CD1c-positive myeloid dendritic cell (primary cell): ENCODE results near the gene EIF2A.
"Not testable (repeated sequence)": the region's sequence is repeated elsewhere in the genome, so short reads cannot be mapped to it uniquely, and the experiment has no call there.

ENCODE experiments used
- DNase-seq: peaks from one replicate; pipeline ENCODE4 v3.0.0-alpha.2; 2016; ENCODE audit errors: extremely low spot score

The EIF2A gene

DNA sequence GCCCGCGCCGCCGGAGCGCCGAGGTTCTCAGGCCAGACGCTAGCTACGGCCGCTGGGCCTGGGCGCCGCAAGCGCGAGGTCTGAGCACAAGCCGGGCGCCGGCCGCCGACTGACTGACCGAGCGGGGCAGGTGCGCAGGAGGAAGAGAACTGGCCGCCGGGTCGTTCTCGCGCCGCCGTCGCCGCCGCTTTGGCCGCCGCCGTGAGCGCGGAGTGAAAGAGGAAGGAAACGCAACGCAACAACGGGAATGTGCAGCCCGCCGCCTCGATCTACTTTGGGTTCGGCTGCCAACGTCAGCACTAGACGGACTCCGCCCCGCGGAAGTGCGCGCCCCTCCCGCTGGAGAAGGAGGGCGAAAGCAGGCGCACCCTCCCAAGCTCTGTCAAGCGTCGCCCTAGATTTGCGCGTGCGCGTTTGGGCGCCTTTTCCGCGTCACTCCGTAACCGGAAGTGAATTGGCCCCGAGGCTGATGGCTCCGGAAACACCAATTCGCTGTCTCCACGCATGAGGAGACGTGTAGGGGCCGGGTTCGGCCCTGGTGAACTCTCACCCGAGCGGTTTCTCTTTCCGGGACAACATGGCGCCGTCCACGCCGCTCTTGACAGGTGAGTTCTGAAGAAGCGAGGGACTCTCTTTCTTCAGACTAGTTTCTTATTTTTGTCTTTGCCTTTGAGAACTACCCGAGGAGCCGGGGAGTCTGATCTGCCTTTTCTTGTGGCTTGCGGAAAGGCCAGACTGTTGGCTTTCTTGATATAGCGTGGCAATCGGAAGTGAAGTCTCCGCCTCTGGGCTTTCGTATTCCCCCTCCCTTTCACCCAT, at the start of gene EIF2A, which contains the start of gene SERP1:
TSS of gene EIF2A (plus strand) at position 562 of the 819 bp plus-strand sequence. CDS start at position 578, 16 bp downstream.
TSS of gene SERP1 (minus strand) at position 271 of the 819 bp plus-strand sequence. CDS start 361 bp downstream, outside the sequence.
- DNase-seq: peak; percentile 100

DNA sequence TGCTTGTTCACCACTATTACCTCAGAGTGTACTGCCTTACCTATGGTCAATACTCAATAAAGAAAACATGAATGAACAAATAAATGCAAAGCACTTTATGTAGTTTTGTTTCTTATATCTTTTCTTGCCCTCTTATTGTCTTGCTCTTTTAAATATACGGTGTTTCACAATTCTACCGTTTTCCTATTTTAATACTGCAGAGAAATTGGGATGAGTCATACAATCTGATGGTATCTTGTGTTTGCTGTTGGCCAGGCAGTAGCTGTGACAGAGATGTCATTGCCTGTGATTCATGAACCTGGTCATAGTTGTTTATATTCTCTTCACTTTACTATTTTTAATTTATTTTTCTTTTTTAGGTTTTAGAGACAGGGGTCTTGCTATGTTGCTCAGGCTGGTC, 48.6 kb upstream of the EIF2A start:
- DNase-seq: no peak

DNA sequence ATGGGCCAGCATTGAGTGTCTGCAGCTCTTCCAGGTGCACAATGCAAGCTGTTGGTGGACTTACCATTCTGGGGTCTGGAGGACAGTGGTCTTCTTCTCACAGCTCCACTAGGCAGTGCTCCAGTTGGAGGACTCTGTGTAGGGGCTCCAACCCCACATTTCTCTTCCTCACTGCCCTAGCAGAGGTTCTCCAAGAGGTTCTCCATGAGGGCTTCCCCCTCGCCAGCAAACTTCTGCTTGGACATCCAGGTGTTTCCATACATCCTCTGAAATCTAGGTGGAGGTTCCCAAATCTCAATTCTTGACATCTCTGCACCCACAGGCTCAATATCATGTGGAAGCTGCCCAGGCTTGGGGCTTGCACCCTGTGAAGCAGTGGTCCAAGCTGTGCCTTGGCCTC, 45.6 kb upstream of the EIF2A start:
- not testable (repeated sequence) for DNase-seq

DNA sequence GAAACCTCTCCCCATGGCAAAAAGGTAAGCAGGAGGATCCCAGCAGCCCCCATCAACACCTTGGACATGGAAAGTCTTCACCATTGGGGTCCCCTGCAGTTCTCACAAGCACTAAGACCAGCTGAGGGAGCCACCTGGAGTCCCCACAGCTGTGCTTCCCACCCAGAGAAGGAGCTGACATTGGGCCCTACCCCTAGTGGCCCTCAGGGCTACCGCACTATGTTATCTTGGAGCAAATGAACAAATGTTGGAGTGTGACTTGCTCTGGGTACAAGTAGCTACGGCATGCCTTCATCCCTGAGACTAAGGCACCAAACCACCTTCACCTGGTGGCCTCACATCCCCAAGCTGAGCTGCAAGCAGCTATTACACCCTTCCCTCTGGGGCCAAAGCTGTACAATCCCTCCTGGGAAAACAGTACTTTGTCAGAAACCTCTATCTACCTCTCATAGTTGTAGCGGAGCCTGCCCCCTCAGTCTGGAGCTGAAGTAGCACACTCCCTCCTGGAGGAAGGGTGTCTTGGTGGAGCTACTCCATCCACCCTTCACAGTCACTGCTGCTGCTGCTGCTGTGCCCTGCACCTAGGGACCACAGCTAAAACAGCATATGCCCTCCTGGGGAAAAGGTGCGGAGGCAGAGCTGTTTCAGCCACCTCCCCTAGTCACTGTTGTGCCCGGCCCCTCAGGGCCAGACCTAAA, 43.0 kb upstream of the EIF2A start:
- DNase-seq: no peak

DNA sequence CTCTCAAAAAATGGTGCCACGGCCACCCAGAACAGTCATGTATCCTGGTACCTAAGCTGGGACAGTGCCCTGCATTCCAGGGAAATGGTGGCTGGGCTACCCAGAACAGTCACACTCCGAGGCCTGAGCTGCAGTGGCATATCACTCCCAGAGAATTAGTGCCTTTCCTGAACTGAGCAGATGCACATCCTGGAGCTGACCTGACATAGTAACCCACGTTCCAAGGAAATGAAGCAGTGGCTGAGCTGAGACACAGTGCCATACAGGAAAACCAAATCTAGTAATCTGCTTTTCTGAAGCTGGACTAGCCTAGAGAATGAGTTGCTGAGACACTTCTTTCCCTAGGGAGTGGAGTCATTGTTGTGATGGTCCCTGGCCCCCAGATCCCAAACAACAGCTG, 42.1 kb upstream of the EIF2A start:
- no peak for DNase-seq

DNA sequence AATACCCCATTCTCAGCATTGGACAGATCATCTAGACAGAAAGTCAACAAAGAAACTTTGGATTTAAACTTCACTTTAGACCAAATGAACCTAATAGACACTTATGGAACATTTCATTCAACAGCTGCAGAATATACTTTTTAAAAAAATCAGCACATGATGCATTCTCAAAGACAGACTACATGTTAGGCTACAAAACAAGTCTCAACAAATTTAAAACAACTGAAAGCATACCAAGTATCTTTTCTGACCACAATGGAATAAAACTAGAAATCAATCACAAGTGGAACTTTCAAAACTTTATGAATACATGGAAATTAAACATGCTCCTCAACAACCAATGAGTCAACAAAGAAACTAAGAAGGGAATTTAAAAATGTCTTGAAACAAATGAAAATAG, 38.2 kb upstream of the EIF2A start:
- DNase-seq: no peak

DNA sequence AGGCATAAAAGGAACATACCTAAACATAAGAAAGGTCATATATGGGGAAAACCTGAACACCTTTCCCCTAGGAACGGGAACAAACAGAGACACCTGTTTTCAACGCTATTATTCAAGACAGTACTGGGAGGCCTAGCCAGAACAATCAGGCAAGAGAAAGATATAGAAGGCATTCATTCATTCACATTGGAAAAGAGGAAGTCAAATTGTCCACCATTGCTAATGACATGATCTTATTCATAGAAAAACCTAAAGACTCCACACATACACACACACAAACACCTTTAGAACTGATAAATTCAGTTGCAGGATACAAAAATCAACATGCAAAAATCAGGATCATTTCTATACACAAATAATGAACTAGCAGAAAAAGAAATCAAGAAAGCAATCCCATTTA, 36.8 kb upstream of the EIF2A start:
- DNase-seq: no peak

DNA sequence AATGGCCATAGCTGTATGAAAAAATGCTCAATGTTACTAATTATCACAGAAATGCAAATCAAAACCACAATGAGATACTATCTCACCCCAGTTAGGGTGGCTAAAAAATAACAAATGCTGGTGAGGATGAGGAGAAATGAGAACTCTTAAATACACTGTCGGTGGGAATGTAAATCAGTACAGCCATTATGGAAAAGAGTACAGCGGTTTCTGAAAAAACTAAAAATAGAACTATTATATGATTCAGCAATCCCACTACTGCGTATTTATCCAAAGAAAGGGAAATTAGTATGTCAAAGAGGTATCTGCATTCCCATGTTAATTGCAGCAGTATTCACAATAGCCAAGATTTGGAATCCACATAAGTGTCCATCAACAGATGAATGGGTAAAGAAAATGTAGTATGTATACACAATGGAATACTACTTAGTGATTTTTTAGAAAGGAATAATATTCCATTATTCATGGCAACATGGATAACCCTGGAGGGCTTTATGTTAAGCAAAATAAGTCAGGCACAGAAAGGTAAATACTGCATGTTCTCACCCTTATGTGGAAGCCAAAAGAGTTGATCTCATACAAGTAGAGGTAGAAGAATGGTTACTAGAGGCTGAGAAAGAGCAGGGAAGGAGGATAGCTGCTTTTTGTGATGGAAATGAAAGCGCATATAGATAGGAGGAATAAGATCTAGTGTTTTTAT, 35.3 kb upstream of the EIF2A start:
- DNase-seq: no peak

DNA sequence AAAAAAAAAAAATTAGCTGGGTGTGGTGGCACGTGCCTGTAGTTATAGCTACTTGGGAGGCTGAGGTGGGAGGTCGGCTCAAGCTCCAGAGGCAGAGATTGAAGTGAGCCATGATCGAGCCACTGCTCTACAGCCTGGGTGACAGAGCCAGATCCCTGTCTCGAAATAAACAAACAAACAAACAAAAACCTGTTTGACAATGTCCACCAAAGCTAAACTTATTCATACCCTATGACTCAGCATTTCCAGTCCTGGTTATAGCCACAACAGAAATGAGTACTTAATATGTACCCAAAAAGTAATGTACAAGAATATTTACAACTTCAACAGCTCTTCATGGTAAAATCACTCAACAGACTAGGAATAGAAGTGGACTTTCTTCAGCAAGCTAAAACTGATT, 31.4 kb upstream of the EIF2A start:
- DNase-seq: no peak

DNA sequence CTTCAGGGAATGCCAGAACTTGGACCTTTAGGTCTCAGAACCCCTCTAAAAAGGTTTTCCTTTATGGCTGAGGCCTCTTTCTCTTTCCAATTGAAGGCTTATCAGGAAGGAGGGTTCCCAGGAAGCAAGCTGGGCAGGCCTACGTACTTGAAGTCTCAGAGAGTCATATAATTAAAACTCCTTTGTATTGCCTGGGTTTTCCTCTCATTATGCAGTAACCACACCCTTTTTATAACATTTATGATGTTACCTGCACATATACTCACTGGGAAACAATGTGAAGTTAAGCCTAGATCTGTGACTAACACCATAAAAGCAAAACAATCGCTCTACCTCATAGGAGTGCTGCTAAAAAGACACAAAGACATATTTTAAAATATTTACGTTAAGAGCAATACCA, 27.6 kb upstream of the EIF2A start:
- DNase-seq: no peak

DNA sequence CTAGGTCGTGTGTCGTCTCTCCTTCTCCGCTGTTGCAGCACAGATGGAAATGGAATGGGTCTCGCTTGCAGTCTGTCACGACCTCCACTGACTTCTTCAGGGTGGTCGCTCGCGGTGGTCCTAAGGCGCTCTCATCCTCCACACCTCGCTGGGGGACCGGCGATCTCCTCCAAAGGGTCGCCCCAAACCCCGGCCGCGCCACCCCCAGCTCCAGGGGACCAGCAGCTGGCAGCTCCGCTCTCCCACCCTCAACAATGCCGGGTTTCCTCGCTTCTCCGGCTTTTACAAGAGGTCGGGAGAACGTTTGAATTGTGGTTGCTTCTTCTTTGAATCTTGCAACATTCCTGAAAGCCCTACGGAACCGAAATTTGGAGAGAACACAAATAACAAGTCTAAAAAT, 26.2 kb upstream of the EIF2A start:
- DNase-seq: no peak

DNA sequence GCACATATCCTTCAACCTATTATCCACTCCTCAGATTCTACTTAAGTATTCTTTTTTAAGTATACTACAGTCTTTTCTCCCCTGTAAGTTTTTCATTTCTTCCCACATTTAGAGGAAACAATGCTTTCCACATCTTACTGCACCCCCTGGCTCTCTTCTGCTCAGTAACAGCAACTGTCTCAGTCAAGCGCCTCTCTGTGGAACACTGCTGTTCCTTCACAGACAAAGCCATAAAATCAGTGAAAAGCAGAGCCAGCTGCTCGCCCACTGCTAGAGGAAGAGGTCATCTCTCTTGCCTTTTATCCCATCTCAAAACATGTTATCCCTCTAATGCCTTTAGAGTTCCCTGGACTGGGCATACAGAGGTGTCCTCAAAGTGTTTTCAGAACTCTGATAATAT, 25.1 kb upstream of the EIF2A start:
- no peak for DNase-seq

DNA sequence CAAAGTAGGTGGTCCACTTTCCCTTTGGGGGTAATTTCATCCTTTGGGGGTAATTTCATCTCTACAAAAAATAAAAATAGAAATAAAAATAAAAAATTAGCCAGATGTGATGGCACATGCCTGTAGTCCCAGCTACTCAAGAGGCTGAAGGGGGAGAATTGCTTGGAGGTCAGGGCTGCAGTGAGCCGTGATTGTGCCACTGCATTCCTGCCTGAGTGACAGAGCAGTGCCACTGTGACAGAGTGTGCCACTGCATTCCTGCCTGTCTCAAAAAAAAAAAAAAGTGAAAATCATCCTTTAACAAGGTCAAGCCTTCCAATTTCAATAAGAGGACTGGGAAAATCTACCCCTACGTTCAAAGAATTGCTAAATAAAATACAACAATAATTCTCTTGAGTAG, 23.0 kb upstream of the EIF2A start:
- no peak for DNase-seq

DNA sequence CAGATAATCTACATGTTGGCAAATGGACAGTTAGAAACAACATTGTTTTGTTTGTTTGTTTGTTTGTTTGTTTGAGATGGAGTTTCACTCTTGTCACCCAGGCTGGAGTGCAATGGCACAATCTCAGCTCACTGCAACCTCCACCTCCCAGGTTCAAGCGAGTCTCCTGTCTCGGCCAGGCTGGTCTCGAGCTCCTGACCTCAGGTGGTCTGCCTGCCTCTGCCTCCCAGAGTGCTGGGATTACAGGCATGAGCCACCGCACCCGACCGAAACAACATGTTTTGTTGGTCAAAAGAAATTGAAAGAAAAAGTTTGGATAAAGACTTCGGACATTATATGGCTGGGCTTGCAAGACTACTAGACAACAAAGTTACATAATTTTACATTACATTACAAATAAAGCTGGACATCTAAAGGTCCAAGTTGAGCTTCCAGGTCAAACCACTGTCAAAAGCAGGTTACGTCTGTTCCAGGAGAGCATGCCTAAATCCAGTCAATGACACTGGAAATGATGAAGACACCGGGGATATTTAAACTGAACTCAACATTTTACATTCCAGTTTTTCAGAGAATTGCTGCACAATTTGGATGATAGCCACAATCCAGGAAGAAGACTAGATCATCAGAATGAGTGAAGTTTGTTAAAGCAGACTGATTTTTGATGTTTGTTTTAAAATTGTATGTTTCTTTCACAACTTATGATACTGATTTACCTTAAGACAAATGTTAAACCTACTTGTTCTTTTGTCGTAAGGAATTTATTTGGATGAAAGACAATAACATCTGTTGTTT, 18.9 kb upstream of the EIF2A start:
- no peak for DNase-seq

DNA sequence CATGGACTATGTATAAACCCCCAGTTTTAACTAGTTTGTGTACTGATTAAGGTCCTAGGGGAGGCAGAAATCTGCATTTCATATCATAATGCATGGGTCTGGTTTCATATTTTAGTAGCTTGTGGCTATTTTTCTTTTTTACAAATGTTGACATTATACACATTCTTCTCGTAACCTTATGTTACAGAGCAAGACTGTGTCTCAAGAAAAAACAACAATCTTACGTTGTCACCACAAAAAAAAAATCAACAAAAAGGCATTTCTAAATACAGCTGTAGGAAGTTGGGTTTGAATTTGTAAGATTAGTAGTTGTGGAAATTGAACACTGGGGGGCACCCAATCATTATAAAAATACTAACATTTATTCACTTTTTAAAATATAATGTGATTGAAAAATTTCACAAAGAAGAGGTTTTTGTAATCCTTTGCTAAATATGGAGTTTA, 18.2 kb upstream of the EIF2A start:
- DNase-seq: peak; percentile 43

DNA sequence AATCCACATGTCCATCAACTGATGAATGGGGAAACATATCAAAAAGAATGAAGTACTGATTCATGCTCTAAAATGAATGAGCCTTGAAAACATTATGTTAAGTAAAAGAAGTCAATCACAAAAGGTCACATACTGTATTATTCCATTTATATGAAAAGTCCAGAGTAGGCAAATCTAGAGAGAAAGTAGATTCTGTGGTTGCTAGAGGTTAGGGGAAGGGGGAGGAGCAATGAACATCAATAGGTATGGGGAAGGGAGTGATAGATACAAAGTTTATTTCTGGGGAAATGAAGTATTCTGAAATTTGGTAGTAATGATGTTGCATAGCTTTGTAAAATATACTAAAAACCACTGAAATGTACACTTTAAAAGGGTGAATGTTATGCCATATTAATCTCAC, 14.8 kb upstream of the EIF2A start:
- DNase-seq: no peak

DNA sequence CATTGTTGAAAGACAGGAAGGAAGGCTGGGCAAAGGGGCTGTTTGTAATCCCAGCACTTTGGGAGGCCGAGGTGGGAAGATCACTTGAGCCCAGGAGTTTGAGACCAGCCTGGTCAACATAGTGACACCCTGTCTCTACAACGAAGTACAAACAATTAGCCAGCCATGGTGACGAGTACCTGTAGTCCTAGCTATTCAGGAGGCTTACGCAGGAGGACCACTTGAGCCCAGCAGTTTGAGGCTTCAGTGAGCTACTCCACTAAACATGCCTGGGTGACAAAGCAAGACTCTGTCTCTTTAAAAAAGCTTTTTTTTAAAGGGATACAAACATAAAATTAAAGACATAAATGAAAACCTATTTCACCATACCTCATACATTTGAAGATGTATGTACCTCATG, 11.4 kb upstream of the EIF2A start:
- DNase-seq: no peak

DNA sequence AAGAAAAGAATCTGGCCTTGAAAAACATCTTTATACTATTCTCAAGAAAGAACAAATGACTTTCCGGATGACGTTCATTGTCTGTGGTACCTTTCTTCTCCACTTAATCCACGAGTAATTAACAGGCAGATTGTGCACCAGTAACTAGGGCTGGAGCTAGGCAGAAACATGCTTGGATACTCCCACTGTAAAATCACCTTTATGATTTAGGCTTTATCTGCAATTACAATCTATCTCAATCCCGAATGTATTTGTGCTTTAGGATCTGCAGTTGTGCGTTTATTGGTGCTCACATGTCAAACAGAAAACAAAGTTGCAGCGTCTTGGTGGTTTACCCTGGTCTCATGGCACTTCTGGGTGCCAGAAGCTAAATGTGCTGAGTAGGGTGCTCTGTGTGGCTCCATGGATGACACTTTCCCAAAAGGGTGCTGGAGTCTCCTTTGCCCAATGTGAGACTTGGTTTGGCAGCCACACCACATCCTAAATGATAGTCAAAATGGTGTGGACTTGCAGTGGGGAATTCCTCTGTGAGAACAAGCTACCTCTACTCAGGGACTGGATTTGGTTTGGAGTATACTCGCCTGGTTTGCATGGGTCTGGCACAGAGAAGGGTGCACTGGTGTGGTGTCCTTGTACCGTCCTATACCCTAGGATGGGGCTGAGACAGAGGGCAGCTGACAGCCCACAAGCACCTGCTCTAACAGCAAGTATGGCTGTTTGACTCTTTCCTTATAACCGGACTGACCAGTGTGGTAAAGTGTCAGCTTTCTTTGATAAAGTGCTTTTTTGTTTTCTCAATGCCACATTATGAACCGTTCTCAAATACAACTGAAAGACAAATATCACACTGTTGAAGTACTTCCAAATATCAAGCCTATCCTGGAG, 8.0 kb upstream of the EIF2A start:
- DNase-seq: no peak

DNA sequence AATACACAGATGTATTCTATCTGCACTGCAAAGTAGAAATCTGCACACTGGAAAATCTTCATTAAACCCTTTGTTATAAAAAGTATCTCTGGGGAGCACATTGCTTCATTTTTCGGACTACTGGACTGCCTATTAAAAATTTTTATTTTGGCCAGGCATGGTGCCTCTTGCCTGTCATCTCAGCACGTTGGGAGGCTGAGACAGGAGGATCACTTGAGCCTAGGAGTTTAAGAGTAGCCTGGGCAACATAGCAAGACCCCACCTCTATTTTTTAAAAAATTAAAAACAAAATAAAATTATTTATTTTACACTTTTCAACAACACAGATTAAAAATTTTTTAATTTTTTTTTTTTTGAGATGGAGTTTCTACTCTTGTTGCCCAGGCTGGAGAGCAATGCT, 6.3 kb upstream of the EIF2A start:
- DNase-seq: no peak

DNA sequence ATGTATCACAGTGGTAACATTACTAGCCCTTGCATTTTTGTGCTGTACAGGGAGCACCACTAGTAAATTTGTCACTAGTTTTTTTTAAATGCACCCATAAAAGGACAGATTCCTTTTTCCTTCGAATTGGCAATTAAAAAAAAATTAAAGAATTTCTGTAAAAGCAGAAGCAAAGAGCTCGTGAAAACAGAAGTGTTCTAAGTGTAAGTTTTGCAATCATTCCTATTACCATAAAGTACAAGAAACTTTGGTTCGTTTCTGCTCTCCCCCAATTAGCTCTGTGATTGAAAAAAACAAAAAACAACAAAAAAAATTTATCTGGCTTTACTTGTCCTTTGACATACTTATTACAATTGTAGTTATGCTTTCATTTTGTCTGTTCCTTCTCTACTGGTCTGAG, 5.6 kb upstream of the EIF2A start:
- DNase-seq: peak; percentile 82

DNA sequence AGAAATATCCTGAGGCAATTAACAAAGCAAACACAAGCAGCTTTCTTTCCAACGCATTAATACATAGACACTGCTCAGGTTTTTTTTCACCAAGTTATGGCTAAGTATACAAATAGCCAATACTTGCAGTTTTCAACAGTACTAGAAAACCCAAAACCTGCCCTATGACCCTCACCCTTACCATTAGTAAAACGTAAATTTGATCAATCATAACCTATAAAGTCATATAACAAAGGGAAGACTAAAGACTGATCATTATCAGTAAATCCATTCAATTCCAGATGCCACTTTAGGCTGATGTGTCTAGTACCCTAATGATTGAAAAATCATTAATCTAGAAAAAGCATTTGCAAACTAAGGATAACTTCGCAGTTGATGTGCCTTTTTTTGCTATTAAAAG, 3.5 kb upstream of the EIF2A start:
- DNase-seq: no peak
